Measurements from ENCODE around the gene ZYX.

Gene ZYX

GRCh38 chr7:143346018-143346417 is 35.1 kb upstream of the ZYX start:
- no peak overlapping the region for H3K4me3 ChIP-seq (replicated peaks in 1 of 2; ENCODE audit: low read depth in 2 of 2, low read length in 2 of 2)

GRCh38 chr7:143347950-143348349 is 33.2 kb upstream of the ZYX start:
- no peak for DNase-seq (ENCODE audit: low read depth in 2 of 2)
- TF ChIP-seq CTCF (IDR thresholded peaks at IDR 0.05; ENCODE audit: low read depth, low read length): no peak
- H3K4me3 ChIP-seq (replicated peaks in 1 of 2; ENCODE audit: low read depth in 2 of 2, low read length in 2 of 2): no peak overlapping the region

More at GRCh38 chr7:143346018-143346417, 35.1 kb upstream of the ZYX start:
- no peak for DNase-seq (ENCODE audit: low read depth in 2 of 2)
- no peak for TF ChIP-seq CTCF (IDR thresholded peaks at IDR 0.05; ENCODE audit: low read depth, low read length)

- no peak for TF ChIP-seq CTCF (IDR thresholded peaks at IDR 0.05; ENCODE audit: low read depth, low read length)
- H3K4me3 ChIP-seq (replicated peaks in 1 of 2; ENCODE audit: low read depth in 2 of 2, low read length in 2 of 2): no peak overlapping the region
- DNase-seq (ENCODE audit: low read depth in 2 of 2): no peak
Observed at GRCh38 chr7:143351060-143351459, 30.1 kb upstream of the ZYX start.

GRCh38 chr7:143351574-143351973 is 29.6 kb upstream of the ZYX start:
- H3K4me3 ChIP-seq (replicated peaks in 1 of 2; ENCODE audit: low read depth in 2 of 2, low read length in 2 of 2): no peak overlapping the region
- no peak for TF ChIP-seq CTCF (IDR thresholded peaks at IDR 0.05; ENCODE audit: low read depth, low read length)
- no peak for DNase-seq (ENCODE audit: low read depth in 2 of 2)

GRCh38 chr7:143352531-143353002 is 28.6 kb upstream of the ZYX start:
- no peak for DNase-seq (ENCODE audit: low read depth in 2 of 2)
- TF ChIP-seq CTCF (IDR thresholded peaks at IDR 0.05; ENCODE audit: low read depth, low read length): no peak
- H3K4me3 ChIP-seq (replicated peaks in 1 of 2; ENCODE audit: low read depth in 2 of 2, low read length in 2 of 2): no peak overlapping the region

GRCh38 chr7:143354376-143354775 is 26.8 kb upstream of the ZYX start:
- H3K4me3 ChIP-seq (replicated peaks in 1 of 2; ENCODE audit: low read depth in 2 of 2, low read length in 2 of 2): no peak overlapping the region
- no peak for DNase-seq (ENCODE audit: low read depth in 2 of 2)
- TF ChIP-seq CTCF (IDR thresholded peaks at IDR 0.05; ENCODE audit: low read depth, low read length): no peak

GRCh38 chr7:143354965-143355364 is 26.2 kb upstream of the ZYX start:
- no peak for TF ChIP-seq CTCF (IDR thresholded peaks at IDR 0.05; ENCODE audit: low read depth, low read length)
- H3K4me3 ChIP-seq (replicated peaks in 1 of 2; ENCODE audit: low read depth in 2 of 2, low read length in 2 of 2): no peak overlapping the region
- DNase-seq (ENCODE audit: low read depth in 2 of 2): no peak
